Lower leg skin (tissue), 3 donors: ENCODE measurements around the gene CFB.

Source experiments
- CTCF ChIP-seq, 3 donors: fragments of 450-650 bp; IDR thresholded peaks; one replicate each; pipeline ENCODE4 v1.5.1; 2016; ENCODE audit warnings: antibody characterized with exemption in 3 of 3, mild to moderate bottlenecking in 3 of 3, moderate library complexity in 2 of 3
- POLR2A ChIP-seq, 2 donors: fragments of 450-650 bp; IDR thresholded peaks; one replicate each; pipeline ENCODE4 v1.6.1; 2016 to 2017; ENCODE audit warnings: antibody characterized with exemption in 2 of 2, mild to moderate bottlenecking in 1 of 2, moderate library complexity in 1 of 2

GRCh38 chr6:31896856-31897611 is 48.9 kb upstream of the CFB start:
- no peak for TF ChIP-seq CTCF (IDR thresholded peaks at IDR 0.05)
- no peak for TF ChIP-seq POLR2A (IDR thresholded peaks at IDR 0.05)
